Trophoblast cell (in vitro differentiated cells and primary cell): Measurements from ENCODE around the gene NIN.

ENCODE experiments used
- DNase-seq, 2 donors: peaks; one replicate each; pipeline ENCODE4 v3.0.0-alpha.2; 2016
- H2AFZ ChIP-seq: 2 replicates; pipeline ENCODE4 v1.6.1; 2013; ENCODE audit warnings: low read length, moderate library complexity, mild to moderate bottlenecking; ENCODE audit not compliant: insufficient read depth, poor library complexity
- H2AK5ac ChIP-seq: 2 replicates; pipeline ENCODE4 v1.6.1; 2013; ENCODE audit warnings: mild to moderate bottlenecking, low read length
- H2BK120ac ChIP-seq: 2 replicates; pipeline ENCODE4 v1.6.1; 2013; ENCODE audit warnings: low read length, mild to moderate bottlenecking, moderate library complexity; ENCODE audit not compliant: insufficient read depth, poor library complexity
- H2BK12ac ChIP-seq: 2 replicates; pipeline ENCODE4 v1.6.1; 2013; ENCODE audit warnings: mild to moderate bottlenecking, low read length, moderate library complexity
- H2BK5ac ChIP-seq: 2 replicates; pipeline ENCODE4 v1.6.1; 2013; ENCODE audit warnings: low read length, low read depth, moderate library complexity, mild to moderate bottlenecking; ENCODE audit not compliant: poor library complexity
- H3K14ac ChIP-seq: 2 replicates; pipeline ENCODE4 v1.6.1; 2013; ENCODE audit warnings: mild to moderate bottlenecking, low read length
- H3K18ac ChIP-seq: 2 replicates; pipeline ENCODE4 v1.6.1; 2013; ENCODE audit warnings: mild to moderate bottlenecking, low read length
- H3K23ac ChIP-seq: 2 replicates; pipeline ENCODE4 v1.6.1; 2013; ENCODE audit warnings: low read length
- H3K27ac ChIP-seq: 2 replicates; pipeline ENCODE4 v1.5.1; 2013; ENCODE audit warnings: low read depth, mild to moderate bottlenecking, inconsistent platforms, low read length, moderate library complexity
- H3K27me3 ChIP-seq: 2 replicates; pipeline ENCODE4 v1.6.1; 2013; ENCODE audit warnings: inconsistent platforms, mild to moderate bottlenecking, low read length, moderate library complexity; ENCODE audit not compliant: insufficient read depth
- H3K36me3 ChIP-seq, 2 experiments: 1 replicate in 1 of 2; 2 replicates in 1 of 2; pipeline ENCODE4 v1.6.1; 2013; ENCODE audit warnings: low read length in 2 of 2, mild to moderate bottlenecking in 2 of 2, moderate library complexity in 1 of 2; ENCODE audit not compliant: insufficient read depth in 2 of 2, control insufficient read depth in 1 of 2
- H3K4ac ChIP-seq: 2 replicates; pipeline ENCODE4 v1.6.1; 2013; ENCODE audit warnings: low read depth, mild to moderate bottlenecking, low read length, moderate library complexity
- H3K4me1 ChIP-seq, 2 experiments: 1 replicate in 1 of 2; 2 replicates in 1 of 2; pipeline ENCODE4 v1.6.1; 2013; ENCODE audit warnings: low read length in 2 of 2, mild to moderate bottlenecking in 2 of 2, moderate library complexity in 1 of 2; ENCODE audit not compliant: insufficient read depth in 2 of 2, control insufficient read depth in 1 of 2
- H3K4me2 ChIP-seq: 2 replicates; pipeline ENCODE4 v1.6.1; 2013; ENCODE audit warnings: inconsistent platforms, mild to moderate bottlenecking, low read length, moderate library complexity
- H3K4me3 ChIP-seq: 2 replicates; pipeline ENCODE4 v1.5.1; 2013; ENCODE audit warnings: mild to moderate bottlenecking, low read depth, low read length, inconsistent platforms
- H3K79me1 ChIP-seq: one replicate; pipeline ENCODE4 v1.6.1; 2013; ENCODE audit warnings: low read length
- H3K79me2 ChIP-seq: 2 replicates; pipeline ENCODE4 v1.6.1; 2013; ENCODE audit warnings: low read length, mild to moderate bottlenecking; ENCODE audit not compliant: control insufficient read depth, insufficient read depth, poor library complexity
- H3K9ac ChIP-seq: 2 replicates; pipeline ENCODE4 v1.6.1; 2013; ENCODE audit warnings: mild to moderate bottlenecking, low read length
- H3K9me3 ChIP-seq: 2 replicates; pipeline ENCODE4 v1.6.1; 2013; ENCODE audit warnings: low read depth, mild to moderate bottlenecking, control low read depth, inconsistent platforms, low read length; ENCODE audit not compliant: insufficient read depth
- H4K12ac ChIP-seq: 2 replicates; pipeline ENCODE4 v1.6.1; 2013; ENCODE audit warnings: low read depth, mild to moderate bottlenecking, low read length, moderate library complexity
- H4K8ac ChIP-seq: 2 replicates; pipeline ENCODE4 v1.6.1; 2013; ENCODE audit warnings: low read depth, mild to moderate bottlenecking, low read length, moderate library complexity
- H4K91ac ChIP-seq: one replicate; pipeline ENCODE4 v1.6.1; 2013; ENCODE audit warnings: low read depth, mild to moderate bottlenecking, low read length, moderate library complexity
- WGBS: extraction: QIAGEN DNeasy Blood & Tissue Kit; methylation state at CpG from one replicate; pipeline ENCODE4 v1.1.7; 2013; ENCODE audit warnings: missing lambda C conversion rate; ENCODE audit not compliant: insufficient read length, insufficient coverage; ENCODE audit errors: extremely low coverage; 5-methylcytosine and 5-hydroxymethylcytosine counted together

The NIN gene

DNA sequence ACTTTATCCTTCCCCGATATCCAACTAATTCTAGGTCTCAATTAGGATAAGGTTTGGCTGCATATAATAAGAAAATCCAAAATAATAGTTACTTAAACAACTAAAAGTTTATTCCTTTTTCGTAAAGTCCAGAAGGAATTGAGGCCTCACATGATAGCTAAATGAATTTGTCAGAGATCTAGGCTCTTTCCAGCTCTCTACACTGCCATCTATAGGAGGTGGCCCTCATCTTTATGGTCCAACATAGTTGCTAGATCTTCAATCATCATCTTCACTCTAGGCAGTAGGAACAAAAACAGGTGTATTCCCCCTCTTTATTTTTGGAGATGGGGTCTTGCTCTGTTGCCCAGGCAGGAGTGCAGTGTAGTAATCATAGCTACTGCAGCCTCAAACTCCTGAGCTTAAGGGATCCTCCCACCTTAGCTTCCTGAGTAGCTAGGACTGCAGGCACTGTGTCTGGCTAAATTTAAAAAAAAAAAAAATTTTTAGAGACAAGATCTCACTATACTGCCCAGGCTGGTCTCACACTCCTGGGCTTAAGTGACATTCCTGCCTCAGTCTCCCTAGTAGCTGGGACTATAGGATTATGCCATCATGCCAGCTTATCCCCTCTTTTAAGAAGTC, 116.4 kb downstream of the NIN start:
- no peak overlapping the region for H3K14ac ChIP-seq
- H2BK120ac ChIP-seq = no peak overlapping the region
- no peak overlapping the region for H2AFZ ChIP-seq
- no peaks in the 10 kb centered on the region for H3K36me3 ChIP-seq
- H3K23ac ChIP-seq = no peak overlapping the region
- H3K4ac ChIP-seq = no peak overlapping the region
- no peaks in the 10 kb centered on the region for H3K79me1 ChIP-seq
- no CpG with 5 or more reads among the region's 2 CpGs for WGBS
- H3K9me3 ChIP-seq = no peaks in the 10 kb centered on the region
- H3K27me3 ChIP-seq = no peaks in the 10 kb centered on the region
- peak in 1 of 2 donors; percentile 53 for DNase-seq
- no peak overlapping the region for H3K18ac ChIP-seq
- no peak overlapping the region for H3K4me2 ChIP-seq
- H3K27ac ChIP-seq = no peak overlapping the region
- H2AK5ac ChIP-seq = no peak overlapping the region
- no peak overlapping the region for H4K8ac ChIP-seq
- H4K91ac ChIP-seq = no peak overlapping the region
- no peak overlapping the region for H2BK12ac ChIP-seq
- no peaks in the 10 kb centered on the region for H3K4me1 ChIP-seq
- no peak overlapping the region for H3K9ac ChIP-seq
- no peaks in the 10 kb centered on the region for H3K79me2 ChIP-seq
- no peak overlapping the region for H4K12ac ChIP-seq
- no peak overlapping the region for H3K4me3 ChIP-seq
- H2BK5ac ChIP-seq = no peak overlapping the region

DNA sequence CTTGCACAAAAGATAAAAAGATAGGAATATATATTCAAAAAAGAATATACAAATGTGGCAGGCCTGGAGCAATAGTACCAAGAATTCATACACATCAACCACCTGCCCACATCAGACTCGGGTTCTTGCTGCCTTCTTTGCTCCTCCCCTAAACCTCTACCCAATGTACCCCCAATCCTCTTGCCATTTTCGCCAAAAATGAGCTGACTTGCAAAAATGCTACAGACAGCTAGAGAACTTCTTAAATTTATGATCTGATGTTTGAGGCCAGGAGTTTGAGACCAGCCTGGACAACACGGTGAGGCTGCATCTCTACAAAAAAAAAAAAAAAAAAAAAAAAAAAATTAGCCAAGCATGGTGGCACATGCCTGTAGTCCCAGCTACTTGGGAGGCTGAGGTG, 119.9 kb downstream of the NIN start:
- Histone ChIP-seq H3K4me1 (no peaks in the 10 kb centered on the region), H3K79me2 (no peaks in the 10 kb centered on the region), H2BK5ac (no peak overlapping the region), H3K9me3 (no peaks in the 10 kb centered on the region), H3K27me3 (no peaks in the 10 kb centered on the region), H2BK120ac (no peak overlapping the region), H4K8ac (no peak overlapping the region), H3K79me1 (no peaks in the 10 kb centered on the region), H3K23ac (no peak overlapping the region), H3K4ac (no peak overlapping the region), H4K91ac (no peak overlapping the region), H2AK5ac (no peak overlapping the region), H3K27ac (no peak overlapping the region), H3K4me3 (no peak overlapping the region), H3K9ac (no peak overlapping the region), H3K4me2 (no peak overlapping the region), H4K12ac (no peak overlapping the region), H2AFZ (no peak overlapping the region), H2BK12ac (no peak overlapping the region), H3K36me3 (no peaks in the 10 kb centered on the region), H3K14ac (no peak overlapping the region), H3K18ac (no peak overlapping the region)
- no peak for DNase-seq
- no CpG with 5 or more reads among the region's 3 CpGs for WGBS

DNA sequence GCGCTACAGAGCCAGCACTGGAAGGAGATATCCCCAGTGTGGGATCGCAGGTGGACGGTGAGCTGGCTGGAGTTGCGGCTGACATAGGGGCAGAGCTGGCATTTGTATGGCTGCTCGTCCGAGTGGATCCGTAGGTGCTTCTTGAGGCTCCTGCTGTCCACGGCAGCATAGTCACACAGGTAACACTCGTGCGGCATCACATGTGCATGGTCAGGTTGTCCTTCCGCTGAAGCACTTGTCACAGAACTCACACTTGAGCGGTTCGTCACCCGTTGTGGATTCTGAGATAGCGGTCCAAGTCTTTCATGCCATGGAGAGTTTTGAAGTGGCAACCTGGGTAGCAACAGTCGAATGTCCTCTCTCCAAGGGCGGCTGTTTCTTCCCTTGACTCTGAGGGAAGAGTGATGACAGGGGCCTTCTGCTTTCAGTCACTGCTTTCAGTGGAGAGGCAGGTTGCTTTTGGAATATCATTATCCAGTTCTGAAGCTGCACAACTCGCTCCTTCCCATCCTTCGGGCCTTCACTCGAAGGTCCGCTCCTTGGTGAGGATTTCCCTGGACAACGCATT, 125.9 kb downstream of the NIN start:
- Histone ChIP-seq H3K4me2 (no peak overlapping the region), H3K9ac (no peak overlapping the region), H2AK5ac (no peak overlapping the region), H2BK12ac (no peak overlapping the region), H2BK5ac (no peak overlapping the region), H3K4me1 (no peaks in the 10 kb centered on the region), H2BK120ac (no peak overlapping the region), H3K27ac (no peak overlapping the region), H3K36me3 (no peaks in the 10 kb centered on the region), H3K23ac (no peak overlapping the region), H3K4ac (no peak overlapping the region), H3K4me3 (no peak overlapping the region), H3K14ac (no peak overlapping the region), H3K79me1 (no peaks in the 10 kb centered on the region), H3K79me2 (no peaks in the 10 kb centered on the region), H4K91ac (no peak overlapping the region), H4K8ac (no peak overlapping the region), H3K27me3 (no peaks in the 10 kb centered on the region), H2AFZ (no peak overlapping the region), H4K12ac (no peak overlapping the region), H3K18ac (no peak overlapping the region), H3K9me3 (no peaks in the 10 kb centered on the region)
- WGBS = no CpG with 5 or more reads among the region's 22 CpGs
- no peak for DNase-seq

DNA sequence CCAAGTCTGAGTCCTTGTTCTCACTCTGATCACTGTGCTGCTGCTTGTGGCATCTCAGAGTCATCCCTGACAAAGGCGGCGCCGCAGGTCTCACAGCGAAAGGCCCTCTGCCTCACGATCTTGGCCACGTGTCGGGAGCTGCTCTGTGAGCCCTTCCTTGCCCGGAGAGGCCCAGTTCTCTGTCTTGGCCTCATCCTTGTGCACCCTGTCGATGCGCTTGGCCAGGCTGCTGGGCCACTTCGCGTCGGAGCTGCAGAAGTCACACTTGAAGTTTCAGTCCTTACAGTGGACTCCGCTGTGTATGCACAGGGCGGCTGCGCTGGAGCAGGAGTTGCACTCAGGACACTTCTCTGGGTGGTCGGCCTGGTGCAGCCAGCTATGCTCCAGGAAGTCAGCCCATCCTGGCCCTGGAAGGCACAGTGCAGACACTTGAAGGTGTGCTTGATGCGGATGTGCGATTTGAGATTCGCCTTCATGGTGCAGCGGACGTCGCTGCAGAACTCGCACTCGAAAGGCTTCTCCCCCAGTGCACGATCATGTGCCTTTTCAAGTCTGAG, 126.4 kb downstream of the NIN start:
- no peak overlapping the region for H2AFZ ChIP-seq
- no peak overlapping the region for H4K8ac ChIP-seq
- no peak overlapping the region for H3K23ac ChIP-seq
- H3K27ac ChIP-seq = no peak overlapping the region
- no peaks in the 10 kb centered on the region for H3K36me3 ChIP-seq
- DNase-seq = no peak
- no peak overlapping the region for H3K18ac ChIP-seq
- peak overlapping the region; percentile 5 for H3K4me3 ChIP-seq
- no CpG with 5 or more reads among the region's 26 CpGs for WGBS
- H3K9ac ChIP-seq = no peak overlapping the region
- no peak overlapping the region for H3K4me2 ChIP-seq
- H2BK12ac ChIP-seq = no peak overlapping the region
- H3K4ac ChIP-seq = no peak overlapping the region
- H4K91ac ChIP-seq = no peak overlapping the region
- no peaks in the 10 kb centered on the region for H3K27me3 ChIP-seq
- no peaks in the 10 kb centered on the region for H3K9me3 ChIP-seq
- no peaks in the 10 kb centered on the region for H3K79me2 ChIP-seq
- H3K14ac ChIP-seq = no peak overlapping the region
- H4K12ac ChIP-seq = no peak overlapping the region
- no peak overlapping the region for H2AK5ac ChIP-seq
- no peaks in the 10 kb centered on the region for H3K4me1 ChIP-seq
- H2BK120ac ChIP-seq = no peak overlapping the region
- no peaks in the 10 kb centered on the region for H3K79me1 ChIP-seq
- H2BK5ac ChIP-seq = no peak overlapping the region
